K562 (cell line): ENCODE measurements around the gene C13orf46. TPM values are rescaled to one million over a fixed set of nuclear protein-coding genes. Genes with fewer than 3 reads are reported as not detected.
A peak's percentile ranks its signal among the peaks of the same experiment; 100 is the strongest.

Source experiments
- E2F8 ChIP-seq: fragments of 450-650 bp; IDR thresholded peaks from 2 replicates; pipeline ENCODE4 v1.7.1; 2018; ENCODE audit warnings: mild to moderate bottlenecking, low read depth; ENCODE audit not compliant: partially characterized antibody
- FOSL1 ChIP-seq: fragments of 200-800 bp; sonication (Bioruptor generic); conservative IDR thresholded peaks from 2 replicates; pipeline ENCODE4 v1.6.1; 2016; ENCODE audit warnings: missing genetic modification characterization, missing compliant biosample characterization
- MBD1 ChIP-seq: fragments of 250-450 bp; sonication (Bioruptor Pico); IDR thresholded peaks from 2 replicates; pipeline ENCODE4 v1.8.0; 2022; ENCODE audit warnings: inconsistent platforms
- PKNOX1 ChIP-seq: fragments of 450-650 bp; IDR thresholded peaks from 2 replicates; pipeline ENCODE4 v1.6.1; 2016
- PTRF ChIP-seq: fragments of 450-650 bp; IDR thresholded peaks from 2 replicates; pipeline ENCODE4 v1.6.1; 2016; ENCODE audit warnings: mild to moderate bottlenecking, missing genetic modification characterization, missing compliant biosample characterization
- SIN3B ChIP-seq: fragments of 450-650 bp; IDR thresholded peaks from 2 replicates; pipeline ENCODE4 v1.6.1; 2017; ENCODE audit warnings: low read depth, mild to moderate bottlenecking, moderate library complexity
- SNRNP70 ChIP-seq: fragments of 200-400 bp; formaldehyde crosslinking; optimal IDR thresholded peaks from 2 replicates; pipeline ENCODE3; 2017; ENCODE audit warnings: low read depth, low read length
- TAF9B ChIP-seq: fragments of 450-650 bp; IDR thresholded peaks from 2 replicates; pipeline ENCODE4 v1.6.1; 2018; ENCODE audit warnings: mild to moderate bottlenecking; ENCODE audit not compliant: partially characterized antibody
- THRB ChIP-seq: fragments of 450-650 bp; formaldehyde crosslinking; conservative IDR thresholded peaks from 2 replicates; pipeline ENCODE4 v1.4.0; 2022; ENCODE audit warnings: mild to moderate bottlenecking, missing genetic modification characterization
- ZBTB12 ChIP-seq: fragments of 250-450 bp; sonication (Bioruptor Pico); IDR thresholded peaks from 2 replicates; pipeline ENCODE4 v1.4.0; 2020
- ZBTB43 ChIP-seq: sonication (generic); formaldehyde crosslinking; IDR thresholded peaks from 2 replicates; pipeline ENCODE4 v1.8.0; 2023; ENCODE audit warnings: mild to moderate bottlenecking, missing genetic modification reagents
- ZHX1 ChIP-seq: fragments of 150-350 bp; conservative IDR thresholded peaks from 2 replicates; pipeline ENCODE4 v1.6.1; 2014; ENCODE audit warnings: low read length
- ZNF324 ChIP-seq: fragments of 250-450 bp; sonication (Bioruptor Pico); IDR thresholded peaks from 2 replicates; pipeline ENCODE4 v1.4.0; 2020; ENCODE audit warnings: mild to moderate bottlenecking
- polyA plus RNA-seq, 8 experiments: library from polyadenylated mRNA; depleted of rRNA in 4 of 8; stranded (reverse) in 5 of 8; unstranded in 3 of 8; fragments of >200 nt; fragmentation: Nextera tagmentation in 2 of 8; fragmentation: Illumina TruSeq in 1 of 8; extraction: Ambion mirVana in 2 of 8; extraction: Trizol in 1 of 8; gene quantifications; 2 replicates each; pipeline versions ENCODE4 v1.2.1 to v1.2.3, GENCODE V29; 2011 to 2014; ENCODE audit warnings: inconsistent platforms in 1 of 8, missing spikeins in 1 of 8
- total RNA-seq, 7 experiments: library from RNA; depleted of rRNA in 6 of 7; stranded (reverse); fragments of >200 nt in 6 of 7; fragmentation: Illumina TruSeq in 2 of 7; extraction: Trizol in 2 of 7; gene quantifications; 2 replicates each; pipeline versions ENCODE4 v1.2.1 to v1.2.3, GENCODE V29; 2011 to 2021; ENCODE audit warnings: low replicate concordance in 1 of 7

C13orf46 gene
- total and polyA plus RNA-seq, 9 of the 15 experiments (the other 6 are each of a cell fraction or from before 2014, with no cell fraction given) = 0.04 to 0.24 (median 0.05) TPM; not detected in 4

- TF ChIP-seq ZBTB43 (CRISPR knock-in tag) (no peak), MBD1 (CRISPR knock-in tag) (no peak), SNRNP70 (no peak), TAF9B (peak; percentile 70), PKNOX1 (0 out of 2 replicates have a peak, but pooled peaks have one; percentile 6), ZNF324 (CRISPR knock-in tag) (no peak), THRB (CRISPR knock-in tag) (no peak), PTRF (no peak), ZBTB12 (CRISPR knock-in tag) (0 out of 2 replicates have a peak, but pooled peaks have one; percentile 5), FOSL1 (tag) (peak; percentile 96), SIN3B (no peak), ZHX1 (no peak), E2F8 (peak; percentile 52)
Observed at GRCh38 chr13:114004420-114005205, 30.7 kb upstream of the C13orf46 start (continued).
